Testis (tissue), 2 donors: ENCODE data around the gene SMYD3.

Experiments
- POLR2A ChIP-seq: fragments of 450-650 bp; IDR thresholded peaks from one replicate; pipeline ENCODE4 v1.6.1; 2017; ENCODE audit warnings: antibody characterized with exemption, mild to moderate bottlenecking, moderate library complexity
- TF ChIP-seq, protein P1 (sequence below), 3 experiments: fragments of 450-650 bp in 2 of 3; fragments of 200-600 bp in 1 of 3; sonication (generic) in 1 of 3; IDR thresholded peaks; one replicate each; pipeline ENCODE4 v1.5.1; 2016 to 2019; ENCODE audit warnings: antibody characterized with exemption in 3 of 3, mild to moderate bottlenecking in 2 of 3, moderate library complexity in 1 of 3

DNA sequence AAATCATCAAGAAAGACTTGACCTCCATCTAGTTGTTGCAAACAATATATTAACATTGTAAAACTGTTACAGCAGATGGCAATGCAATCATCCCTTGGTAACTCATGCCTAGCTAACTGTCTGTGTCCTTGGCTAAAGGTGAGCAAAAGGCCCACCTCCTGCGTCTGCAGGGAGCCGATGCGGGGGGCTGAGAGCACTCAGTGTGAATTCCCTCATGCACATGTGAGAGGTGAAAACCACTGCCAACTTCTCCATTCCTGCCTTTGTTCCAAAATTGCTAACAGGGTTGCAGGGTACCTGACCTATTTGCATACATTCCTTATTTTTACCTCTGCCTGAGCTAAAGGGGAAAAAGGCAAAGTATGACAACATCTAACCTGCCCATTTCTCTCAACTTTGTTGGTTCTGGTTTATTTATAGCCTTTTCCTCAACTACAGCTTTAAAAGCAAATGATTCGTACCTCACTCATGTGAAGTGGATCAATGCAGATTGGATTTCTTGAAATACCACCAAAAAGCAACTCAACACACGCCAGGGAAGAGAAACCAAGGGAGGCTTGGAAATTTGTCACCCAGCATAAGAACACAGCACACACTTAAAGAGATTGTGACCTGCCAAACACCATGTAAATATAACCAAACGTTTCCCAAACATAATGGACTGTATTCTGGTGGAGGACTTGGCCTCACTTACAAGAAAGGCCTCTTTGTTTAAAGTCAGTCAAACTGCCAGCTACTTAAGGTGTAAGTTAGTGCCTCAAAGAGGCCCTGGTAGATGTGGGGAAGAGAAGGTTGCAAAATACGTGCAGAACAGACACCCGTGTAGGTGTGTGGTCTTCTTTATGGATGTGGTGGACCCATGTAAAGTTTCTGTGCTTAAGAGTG lies 651.0 kb downstream of the SMYD3 start:
- no peak for TF ChIP-seq POLR2A
- TF ChIP-seq, protein P1, sequence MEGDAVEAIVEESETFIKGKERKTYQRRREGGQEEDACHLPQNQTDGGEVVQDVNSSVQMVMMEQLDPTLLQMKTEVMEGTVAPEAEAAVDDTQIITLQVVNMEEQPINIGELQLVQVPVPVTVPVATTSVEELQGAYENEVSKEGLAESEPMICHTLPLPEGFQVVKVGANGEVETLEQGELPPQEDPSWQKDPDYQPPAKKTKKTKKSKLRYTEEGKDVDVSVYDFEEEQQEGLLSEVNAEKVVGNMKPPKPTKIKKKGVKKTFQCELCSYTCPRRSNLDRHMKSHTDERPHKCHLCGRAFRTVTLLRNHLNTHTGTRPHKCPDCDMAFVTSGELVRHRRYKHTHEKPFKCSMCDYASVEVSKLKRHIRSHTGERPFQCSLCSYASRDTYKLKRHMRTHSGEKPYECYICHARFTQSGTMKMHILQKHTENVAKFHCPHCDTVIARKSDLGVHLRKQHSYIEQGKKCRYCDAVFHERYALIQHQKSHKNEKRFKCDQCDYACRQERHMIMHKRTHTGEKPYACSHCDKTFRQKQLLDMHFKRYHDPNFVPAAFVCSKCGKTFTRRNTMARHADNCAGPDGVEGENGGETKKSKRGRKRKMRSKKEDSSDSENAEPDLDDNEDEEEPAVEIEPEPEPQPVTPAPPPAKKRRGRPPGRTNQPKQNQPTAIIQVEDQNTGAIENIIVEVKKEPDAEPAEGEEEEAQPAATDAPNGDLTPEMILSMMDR (IDR thresholded peaks at IDR 0.05): no peak
